Upper lobe of right lung (tissue), 1 donor: Measurements from ENCODE around the gene MEGF10. TPM values are rescaled to one million over a fixed set of nuclear protein-coding genes. Genes with fewer than 3 reads are reported as not detected.

Source experiments
- ATAC-seq: fragments of 200-7000 bp; cut with Tn5 transposase; one replicate; pipeline ENCODE4 v1.9.1; 2020; ENCODE audit warnings: mild to moderate bottlenecking, moderate library complexity
- DNase-seq: peaks from one replicate; pipeline ENCODE4 v3.0.0-alpha.2; 2020
- H3K27ac ChIP-seq: fragments of 200-600 bp; one replicate; pipeline ENCODE4 v1.8.0; 2022
- H3K27me3 ChIP-seq: fragments of 200-600 bp; one replicate; pipeline ENCODE4 v1.8.0; 2022; ENCODE audit warnings: mild to moderate bottlenecking
- H3K36me3 ChIP-seq: fragments of 200-600 bp; one replicate; pipeline ENCODE4 v1.8.0; 2022
- H3K4me1 ChIP-seq: fragments of 200-600 bp; one replicate; pipeline ENCODE4 v1.8.0; 2022
- H3K4me3 ChIP-seq: fragments of 200-600 bp; one replicate; pipeline ENCODE4 v1.8.0; 2022; ENCODE audit warnings: mild to moderate bottlenecking
- H3K9me3 ChIP-seq: fragments of 200-600 bp; one replicate; pipeline ENCODE4 v1.8.0; 2022
- intact Hi-C: fragments of 100-400 bp; cut with DNase I; formaldehyde crosslinking; loops from one replicate; pipeline ENCODE4 v1.11.0; 2022
- total RNA-seq: library from RNA; stranded (reverse); fragmentation: NEBNext Ultra II Directional; extraction: Animal tissue kit (Norgen Biotek cat#: 25700); gene quantifications from one replicate; pipeline ENCODE4 v1.2.1, GENCODE V29; 2021
- TF ChIP-seq, protein P1 (sequence below): fragments of 200-600 bp; IDR thresholded peaks from one replicate; pipeline ENCODE4 v1.8.0; 2022; ENCODE audit warnings: antibody characterized with exemption
- donor health status: DM: no; HTN: yes; CAD: no; lungs with severe emphysema.

MEGF10 gene
- total RNA-seq, 1 donor from 2014 or later = 0.26 TPM

- H3K9me3 ChIP-seq = no peaks in the 10 kb centered on the region
- TF ChIP-seq, protein P1, sequence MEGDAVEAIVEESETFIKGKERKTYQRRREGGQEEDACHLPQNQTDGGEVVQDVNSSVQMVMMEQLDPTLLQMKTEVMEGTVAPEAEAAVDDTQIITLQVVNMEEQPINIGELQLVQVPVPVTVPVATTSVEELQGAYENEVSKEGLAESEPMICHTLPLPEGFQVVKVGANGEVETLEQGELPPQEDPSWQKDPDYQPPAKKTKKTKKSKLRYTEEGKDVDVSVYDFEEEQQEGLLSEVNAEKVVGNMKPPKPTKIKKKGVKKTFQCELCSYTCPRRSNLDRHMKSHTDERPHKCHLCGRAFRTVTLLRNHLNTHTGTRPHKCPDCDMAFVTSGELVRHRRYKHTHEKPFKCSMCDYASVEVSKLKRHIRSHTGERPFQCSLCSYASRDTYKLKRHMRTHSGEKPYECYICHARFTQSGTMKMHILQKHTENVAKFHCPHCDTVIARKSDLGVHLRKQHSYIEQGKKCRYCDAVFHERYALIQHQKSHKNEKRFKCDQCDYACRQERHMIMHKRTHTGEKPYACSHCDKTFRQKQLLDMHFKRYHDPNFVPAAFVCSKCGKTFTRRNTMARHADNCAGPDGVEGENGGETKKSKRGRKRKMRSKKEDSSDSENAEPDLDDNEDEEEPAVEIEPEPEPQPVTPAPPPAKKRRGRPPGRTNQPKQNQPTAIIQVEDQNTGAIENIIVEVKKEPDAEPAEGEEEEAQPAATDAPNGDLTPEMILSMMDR = no peak
- no peaks in the 10 kb centered on the region for H3K4me1 ChIP-seq
- H3K27ac ChIP-seq = no peak overlapping the region
- H3K4me3 ChIP-seq = no peak overlapping the region
- DNase-seq = no peak
- H3K27me3 ChIP-seq = no peaks in the 10 kb centered on the region
- no peak for ATAC-seq
- H3K36me3 ChIP-seq = no peaks in the 10 kb centered on the region
- intact Hi-C loops = no loop called here
These were observed 160.5 kb downstream of the MEGF10 start for GRCh38 chr5:127451096-127451495.

DNA sequence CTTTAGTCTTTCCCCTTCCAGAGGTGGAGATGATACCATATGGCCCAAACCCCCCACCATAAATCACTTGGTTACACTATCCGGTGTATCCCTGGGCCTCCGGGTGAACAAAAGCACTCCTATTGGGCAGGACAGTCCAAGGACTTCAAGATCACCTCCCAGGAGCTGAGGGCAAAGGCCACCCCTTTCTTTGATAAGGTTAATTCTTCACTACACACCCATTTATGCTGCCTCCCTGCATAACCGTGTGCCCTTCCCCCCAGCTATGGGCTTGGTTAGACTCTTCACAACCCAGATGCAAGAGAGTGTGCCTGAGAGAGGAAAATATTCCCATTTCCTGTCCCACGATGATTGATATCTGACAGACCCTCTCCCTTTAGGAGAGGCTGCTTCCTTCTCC lies 162.0 kb downstream of the MEGF10 start:
- TF ChIP-seq, protein P1 = no peak
- ATAC-seq (no peak), DNase-seq (no peak)
- Histone ChIP-seq H3K27me3 (no peaks in the 10 kb centered on the region), H3K4me3 (no peak overlapping the region), H3K4me1 (no peaks in the 10 kb centered on the region), H3K36me3 (no peaks in the 10 kb centered on the region), H3K9me3 (no peaks in the 10 kb centered on the region), H3K27ac (no peak overlapping the region)
- intact Hi-C loops = no loop called here

GRCh38 chr5:127471211-127471610 lies 180.6 kb downstream of the MEGF10 start:
- ATAC-seq (no peak), DNase-seq (no peak)
- intact Hi-C loops = no loop called here
- Histone ChIP-seq H3K4me1 (no peaks in the 10 kb centered on the region), H3K4me3 (no peak overlapping the region), H3K9me3 (no peaks in the 10 kb centered on the region), H3K27ac (no peak overlapping the region), H3K27me3 (no peaks in the 10 kb centered on the region), H3K36me3 (no peaks in the 10 kb centered on the region)
- TF ChIP-seq, protein P1 = no peak

DNA sequence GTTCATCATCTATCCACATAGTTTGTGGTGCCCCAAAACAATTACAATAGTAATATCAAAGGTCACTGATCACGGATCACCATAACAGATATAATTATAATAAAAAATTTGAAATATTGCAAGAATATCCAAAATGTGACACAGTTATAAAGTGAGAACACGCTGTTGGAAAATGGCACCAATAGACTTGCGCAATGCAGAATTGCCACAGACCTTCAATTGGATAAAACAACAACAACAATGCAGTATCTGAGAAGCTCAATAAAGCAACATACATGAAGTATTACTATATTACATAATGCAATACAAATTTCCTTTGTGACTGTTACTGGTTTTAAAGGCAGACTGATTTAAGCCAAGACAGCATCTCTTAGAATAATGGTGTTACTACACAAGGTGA lies 182.1 kb downstream of the MEGF10 start:
- ATAC-seq (no peak), DNase-seq (no peak)
- H3K27me3 ChIP-seq = peaks cover 6% of the 10 kb centered on the region
- H3K4me1 ChIP-seq = no peaks in the 10 kb centered on the region
- H3K36me3 ChIP-seq = no peaks in the 10 kb centered on the region
- no peak overlapping the region for H3K4me3 ChIP-seq
- intact Hi-C loops = no loop called here
- no peak overlapping the region for H3K27ac ChIP-seq
- no peaks in the 10 kb centered on the region for H3K9me3 ChIP-seq
- TF ChIP-seq, protein P1 = no peak

DNA sequence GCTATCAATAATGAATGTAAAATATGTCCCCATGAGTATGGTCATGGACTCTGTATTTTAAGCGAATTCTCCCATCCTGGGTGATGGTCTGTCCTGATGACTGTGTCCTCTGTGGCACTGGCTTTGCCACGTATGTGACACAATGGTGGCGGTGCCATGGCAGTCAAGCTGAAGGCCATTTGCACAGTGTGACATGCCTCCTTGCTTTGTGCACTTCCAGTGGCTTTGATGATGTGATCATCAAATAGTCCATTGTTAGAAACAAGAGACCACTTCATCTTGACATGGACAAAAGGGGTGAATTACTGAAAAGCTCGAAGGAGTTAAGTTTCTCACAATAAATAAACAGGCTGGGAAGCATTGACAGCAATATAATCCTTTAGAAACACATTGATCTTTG lies 195.9 kb downstream of the MEGF10 start:
- intact Hi-C loops = no loop called here
- no peak overlapping the region for H3K4me3 ChIP-seq
- DNase-seq (no peak), ATAC-seq (no peak)
- no peaks in the 10 kb centered on the region for H3K36me3 ChIP-seq
- no peaks in the 10 kb centered on the region for H3K4me1 ChIP-seq
- H3K9me3 ChIP-seq = no peaks in the 10 kb centered on the region
- TF ChIP-seq, protein P1 = no peak
- H3K27ac ChIP-seq = no peak overlapping the region
- H3K27me3 ChIP-seq = no peaks in the 10 kb centered on the region
